Fibroblast of the aortic adventitia (primary cell): Measurements from ENCODE around the gene LYG1. TPM values are rescaled to one million over a fixed set of nuclear protein-coding genes. Genes with fewer than 3 reads are reported as not detected.

Experiments
- DNase-seq: peaks from one replicate; pipeline ENCODE4 v3.0.0-alpha.2; 2010; ENCODE audit warnings: low read depth
- H3K4me3 ChIP-seq: 2 replicates; pipeline ENCODE4 v1.5.1; 2011; ENCODE audit warnings: low read depth, mild to moderate bottlenecking, control low read depth, low read length, moderate library complexity
- CTCF ChIP-seq: IDR thresholded peaks from 2 replicates; pipeline ENCODE4 v1.5.1; 2011; ENCODE audit warnings: mild to moderate bottlenecking, low read length, control low read depth, inconsistent platforms; ENCODE audit not compliant: insufficient read depth
- total RNA-seq: library from RNA; depleted of rRNA; stranded (reverse); fragments of >200 nt; gene quantifications from 2 replicates; pipeline ENCODE4 v1.2.3, GENCODE V29; 2012; ENCODE audit warnings: low replicate concordance

The LYG1 gene
- total RNA-seq, 1 donor = 0.09 TPM

- no peak overlapping the region for H3K4me3 ChIP-seq
- DNase-seq = no peak
- no peak for TF ChIP-seq CTCF
Observed at GRCh38 chr2:99242151-99242550, 58.8 kb downstream of the LYG1 start.

- no peak for DNase-seq
- no peak for TF ChIP-seq CTCF
- no peak overlapping the region for H3K4me3 ChIP-seq
Observed at GRCh38 chr2:99240431-99240830, 60.6 kb downstream of the LYG1 start.

- no peak for DNase-seq
- H3K4me3 ChIP-seq = no peak overlapping the region
- TF ChIP-seq CTCF = no peak
Observed at GRCh38 chr2:99238599-99238998, 62.4 kb downstream of the LYG1 start.

Other genes starting within 250 kb of the LYG1 start
- not detected in 2 replicates for gene C2orf15, start 159.5 kb downstream of the LYG1 start, total RNA-seq
- gene TSGA10, start 146.3 kb downstream of the LYG1 start, total RNA-seq = 3.8 and 11.8 TPM in 2 replicates
- gene LIPT1, start 146.2 kb downstream of the LYG1 start, total RNA-seq = 2.9 and 9.0 TPM in 2 replicates
- gene MITD1, start 120.1 kb downstream of the LYG1 start, total RNA-seq = 19.1 and 30.1 TPM in 2 replicates
- gene MRPL30, start 120.0 kb downstream of the LYG1 start, total RNA-seq = 13.2 and 33.2 TPM in 2 replicates
- gene LYG2, start 45.5 kb downstream of the LYG1 start, total RNA-seq = not detected in 2 replicates
- 51.8 and 88.0 TPM in 2 replicates for gene TXNDC9, start 35.1 kb upstream of the LYG1 start, total RNA-seq
- gene EIF5B, start 36.2 kb upstream of the LYG1 start, total RNA-seq = 17.3 and 27.1 TPM in 2 replicates
- 36.2 and 58.5 TPM in 2 replicates for gene REV1, start 188.8 kb upstream of the LYG1 start, total RNA-seq